ENCODE measurements around the gene XRN1.
"Not testable (repeated sequence)": the region's sequence is repeated elsewhere in the genome, so short reads cannot be mapped to it uniquely, and the experiment has no call there.

DNA sequence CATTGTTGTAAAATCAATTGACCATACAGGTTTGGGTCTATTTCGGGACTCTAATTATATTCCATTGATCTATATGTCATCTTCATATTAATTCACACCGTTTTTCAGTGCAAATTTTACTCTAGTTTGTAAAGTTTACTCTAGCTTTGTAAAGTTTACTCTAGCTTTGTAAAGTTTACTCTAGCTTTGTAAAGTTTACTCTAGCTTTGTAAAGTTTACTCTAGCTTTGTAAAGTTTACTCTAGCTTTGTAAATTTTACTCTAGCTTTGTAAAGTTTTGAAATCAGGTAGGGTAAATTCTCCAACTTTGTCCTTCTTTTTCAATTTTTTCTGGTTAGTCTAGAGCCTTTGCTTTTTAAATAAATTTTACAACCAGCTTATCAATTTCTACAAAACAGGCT, 84.4 kb downstream of the XRN1 start:
- TF ChIP-seq, protein P1, sequence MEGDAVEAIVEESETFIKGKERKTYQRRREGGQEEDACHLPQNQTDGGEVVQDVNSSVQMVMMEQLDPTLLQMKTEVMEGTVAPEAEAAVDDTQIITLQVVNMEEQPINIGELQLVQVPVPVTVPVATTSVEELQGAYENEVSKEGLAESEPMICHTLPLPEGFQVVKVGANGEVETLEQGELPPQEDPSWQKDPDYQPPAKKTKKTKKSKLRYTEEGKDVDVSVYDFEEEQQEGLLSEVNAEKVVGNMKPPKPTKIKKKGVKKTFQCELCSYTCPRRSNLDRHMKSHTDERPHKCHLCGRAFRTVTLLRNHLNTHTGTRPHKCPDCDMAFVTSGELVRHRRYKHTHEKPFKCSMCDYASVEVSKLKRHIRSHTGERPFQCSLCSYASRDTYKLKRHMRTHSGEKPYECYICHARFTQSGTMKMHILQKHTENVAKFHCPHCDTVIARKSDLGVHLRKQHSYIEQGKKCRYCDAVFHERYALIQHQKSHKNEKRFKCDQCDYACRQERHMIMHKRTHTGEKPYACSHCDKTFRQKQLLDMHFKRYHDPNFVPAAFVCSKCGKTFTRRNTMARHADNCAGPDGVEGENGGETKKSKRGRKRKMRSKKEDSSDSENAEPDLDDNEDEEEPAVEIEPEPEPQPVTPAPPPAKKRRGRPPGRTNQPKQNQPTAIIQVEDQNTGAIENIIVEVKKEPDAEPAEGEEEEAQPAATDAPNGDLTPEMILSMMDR (IDR thresholded peaks at IDR 0.05): not testable (repeated sequence)
- not testable (repeated sequence) for TF ChIP-seq POLR2AphosphoS5 (IDR thresholded peaks at IDR 0.05; ENCODE audit: low read depth, low read length)

All from Panc1 (cell line).